ENCODE results near the gene YIF1A. TPM values are rescaled to one million over a fixed set of nuclear protein-coding genes. Genes with fewer than 3 reads are reported as not detected.
A peak's percentile ranks its signal among the peaks of the same experiment; 100 is the strongest.

The YIF1A gene
- total RNA-seq (29.3 TPM), polyA plus RNA-seq (10 to 100 TPM; 48.3 to 71.3 (median 55.3) TPM)

- H3K9me3 Mint-ChIP-seq: peaks cover 0 to 1% (median 0%) of the 10 kb centered on the region in 7 donors
- H3K4me3 Mint-ChIP-seq: peak within 1 kb of the TSS; percentile 88 to 92 (median 90)
- ATAC-seq (ENCODE audit: low read depth in 2 of 2) (peak; percentile 95), DNase-seq (peak; percentile 99)
- Histone ChIP-seq H3K27ac (ENCODE audit: insufficient read depth, low read length, poor library complexity, severe bottlenecking) (peak within 1 kb of the TSS; percentile 80), H3K4me3 (ENCODE audit: low read depth, low read length) (peak within 1 kb of the TSS; percentile 88), H3K27me3 (ENCODE audit: control insufficient read depth, insufficient read depth, low read length) (peaks cover 12% of the 10 kb centered on the region), H3K4me1 (ENCODE audit: control insufficient read depth, insufficient read depth, low read length, poor library complexity, severe bottlenecking) (peaks cover 37% of the 10 kb centered on the region), H3K36me3 (ENCODE audit: control insufficient read depth, insufficient read depth, low read length) (no peaks in the 10 kb centered on the region), H3K9me3 (ENCODE audit: control insufficient read depth in 2 of 2, low read length in 2 of 2) (no peaks in the 10 kb centered on the region)
- peaks cover 30% of the 10 kb centered on the region for H3K27me3 Mint-ChIP-seq
- H3K4me1 Mint-ChIP-seq: peaks cover 11 to 48% (median 19%) of the 10 kb centered on the region in 4 donors
- H3K27ac Mint-ChIP-seq: peak within 1 kb of the TSS; percentile 91 to 97 (median 94)
- no peaks in the 10 kb centered on the region for H3K36me3 Mint-ChIP-seq
Measured at GRCh38 chr11:66288671-66289547, at the start of gene YIF1A. TSS of gene YIF1A (minus strand) at chr11:66289143. CDS start at chr11:66288985, 158 bp downstream.

DNA sequence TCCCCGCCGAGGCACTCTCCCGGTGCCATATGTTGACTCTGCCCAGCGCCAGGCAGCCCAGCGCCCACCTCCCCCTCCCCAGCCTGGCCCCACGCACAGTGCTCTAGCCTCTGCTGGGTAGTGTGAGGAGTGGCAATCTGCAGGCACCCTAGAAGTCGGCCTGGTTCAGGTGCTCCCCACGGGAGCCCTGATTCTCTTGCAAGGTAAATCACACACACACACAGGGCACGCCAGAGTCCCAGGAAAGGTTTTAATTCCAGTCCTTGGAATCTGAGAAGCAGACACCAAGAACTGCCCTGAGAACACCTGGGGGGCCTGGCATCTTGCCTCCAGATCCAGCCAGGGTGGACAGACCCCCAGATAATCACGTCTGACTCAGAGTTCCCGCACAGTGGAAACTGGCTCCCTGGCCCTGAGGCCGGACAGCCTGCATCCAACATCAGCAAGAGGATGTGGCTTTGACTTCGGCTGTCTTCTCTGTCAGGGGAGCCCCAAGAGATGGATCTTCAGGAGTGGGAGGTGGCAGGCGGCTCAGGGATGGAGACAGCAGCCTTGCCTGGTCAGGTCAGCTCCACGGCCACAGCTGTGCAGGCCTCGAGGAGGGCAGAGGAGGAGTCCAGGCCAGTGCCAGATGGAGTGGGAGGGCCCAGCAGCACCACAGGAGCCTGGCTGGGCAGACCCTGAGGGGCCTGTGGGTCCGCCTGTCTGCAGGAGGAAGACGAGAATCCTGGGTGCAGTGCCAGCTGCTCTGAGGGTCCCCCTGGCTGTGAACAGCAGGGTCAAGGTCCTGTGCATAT lies 48.4 kb upstream of the YIF1A start:
- Histone ChIP-seq H3K27me3 (ENCODE audit: control insufficient read depth, insufficient read depth, low read length) (no peaks in the 10 kb centered on the region), H3K4me1 (ENCODE audit: control insufficient read depth, insufficient read depth, low read length, poor library complexity, severe bottlenecking) (peaks cover 22% of the 10 kb centered on the region), H3K9me3 (ENCODE audit: control insufficient read depth in 2 of 2, low read length in 2 of 2) (no peaks in the 10 kb centered on the region), H3K27ac (ENCODE audit: insufficient read depth, low read length, poor library complexity, severe bottlenecking) (peak overlapping the region; percentile 55), H3K36me3 (ENCODE audit: control insufficient read depth, insufficient read depth, low read length) (peaks cover 39% of the 10 kb centered on the region), H3K4me3 (ENCODE audit: low read depth, low read length) (no peak overlapping the region)
- Mint-ChIP-seq H3K27ac (no peak overlapping the region), H3K36me3 (peaks cover 10% of the 10 kb centered on the region), H3K27me3 (no peaks in the 10 kb centered on the region), H3K4me3 (peak overlapping the region; percentile 19 to 48 (median 36)), H3K4me1 (peaks cover 0 to 26% (median 10%) of the 10 kb centered on the region in 4 donors), H3K9me3 (no peaks in the 10 kb centered on the region)
- ATAC-seq (ENCODE audit: low read depth in 2 of 2) (no peak), DNase-seq (no peak)

GRCh38 chr11:66336234-66337102 lies 47.5 kb upstream of the YIF1A start, which contains the start of gene RIN1:
TSS of gene RIN1 (minus strand) at chr11:66336434. CDS start at chr11:66336402, 32 bp downstream.
- H3K36me3 Mint-ChIP-seq: peaks cover 6% of the 10 kb centered on the region
- H3K4me1 ChIP-seq (ENCODE audit: control insufficient read depth, insufficient read depth, low read length, poor library complexity, severe bottlenecking): peaks cover 22% of the 10 kb centered on the region
- no peak within 1 kb of the TSS for H3K4me3 ChIP-seq (ENCODE audit: low read depth, low read length)
- H3K4me3 Mint-ChIP-seq: peak within 1 kb of the TSS; percentile 19 to 85 (median 63)
- peaks cover 32% of the 10 kb centered on the region for H3K36me3 ChIP-seq (ENCODE audit: control insufficient read depth, insufficient read depth, low read length)
- H3K4me1 Mint-ChIP-seq: peaks cover 0 to 23% (median 8%) of the 10 kb centered on the region in 4 donors
- H3K9me3 Mint-ChIP-seq: no peaks in the 10 kb centered on the region
- H3K27ac Mint-ChIP-seq: peak within 1 kb of the TSS in 2 of 3 donors; percentile 44 to 91
- H3K27ac ChIP-seq (ENCODE audit: insufficient read depth, low read length, poor library complexity, severe bottlenecking): peak within 1 kb of the TSS; percentile 55
- H3K9me3 ChIP-seq (ENCODE audit: control insufficient read depth in 2 of 2, low read length in 2 of 2): no peaks in the 10 kb centered on the region
- DNase-seq (peak in 2 of 3 donors; percentile 22 to 58), ATAC-seq (ENCODE audit: low read depth in 2 of 2) (peak; percentile 51 to 66)
- no peaks in the 10 kb centered on the region for H3K27me3 Mint-ChIP-seq
- H3K27me3 ChIP-seq (ENCODE audit: control insufficient read depth, insufficient read depth, low read length): no peaks in the 10 kb centered on the region

- Mint-ChIP-seq H3K36me3 (peaks cover 3% of the 10 kb centered on the region), H3K27ac (peak overlapping the region in 1 of 3 donors; percentile 91), H3K9me3 (no peaks in the 10 kb centered on the region), H3K27me3 (no peaks in the 10 kb centered on the region), H3K4me1 (peaks cover 0 to 23% (median 7%) of the 10 kb centered on the region in 4 donors), H3K4me3 (peak overlapping the region in 2 of 4 donors; percentile 83 to 85)
- ATAC-seq (ENCODE audit: low read depth in 2 of 2) (peak in 1 of 2 donors; percentile 3), DNase-seq (no peak)
- Histone ChIP-seq H3K27ac (ENCODE audit: insufficient read depth, low read length, poor library complexity, severe bottlenecking) (peak overlapping the region; percentile 55), H3K4me3 (ENCODE audit: low read depth, low read length) (no peak overlapping the region), H3K27me3 (ENCODE audit: control insufficient read depth, insufficient read depth, low read length) (no peaks in the 10 kb centered on the region), H3K4me1 (ENCODE audit: control insufficient read depth, insufficient read depth, low read length, poor library complexity, severe bottlenecking) (peaks cover 22% of the 10 kb centered on the region), H3K36me3 (ENCODE audit: control insufficient read depth, insufficient read depth, low read length) (peaks cover 24% of the 10 kb centered on the region), H3K9me3 (ENCODE audit: control insufficient read depth in 2 of 2, low read length in 2 of 2) (no peaks in the 10 kb centered on the region)
Measured at GRCh38 chr11:66335531-66336233, 46.7 kb upstream of the YIF1A start.

DNA sequence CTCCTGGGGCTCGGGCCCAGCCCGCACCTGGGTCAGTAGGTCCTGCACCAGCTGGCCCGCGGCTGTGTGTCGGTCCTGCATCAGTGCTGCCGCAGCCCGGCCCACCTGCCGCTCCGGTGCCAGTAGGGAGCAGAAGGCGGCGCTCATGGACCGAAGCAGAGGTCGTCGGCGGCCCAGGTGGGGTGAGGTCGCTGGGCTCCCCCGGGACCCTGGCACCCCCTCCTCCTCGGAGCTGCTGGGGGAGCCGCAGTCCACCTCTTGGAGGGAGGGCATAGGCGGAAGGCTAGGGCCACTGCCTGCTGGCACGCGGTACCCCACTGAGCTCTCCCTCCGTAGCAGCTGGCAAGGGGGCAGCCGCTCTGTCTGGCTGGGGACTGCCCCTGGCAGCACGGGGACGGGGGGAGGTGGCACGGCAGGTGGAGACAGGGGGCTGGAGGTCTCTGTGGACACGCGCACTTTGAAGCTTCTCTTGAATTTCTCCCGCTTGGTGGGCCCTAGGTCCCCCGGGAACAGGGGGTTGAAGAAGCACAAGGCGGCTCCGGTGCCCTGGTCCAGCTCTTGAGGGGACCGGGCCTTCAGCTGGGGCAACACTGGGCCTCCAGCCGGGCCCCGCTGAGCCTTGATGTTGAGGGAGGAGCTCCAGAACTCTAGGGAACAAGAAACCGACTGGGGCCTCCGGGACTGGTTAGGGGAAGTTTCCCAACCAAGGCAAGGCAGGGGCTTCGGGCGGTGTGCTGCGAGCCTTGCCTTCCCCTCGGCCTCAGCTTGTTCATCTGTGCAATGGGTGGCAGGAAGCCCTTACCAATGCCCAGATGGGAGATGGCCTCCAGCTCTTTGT lies 45.9 kb upstream of the YIF1A start:
- no peaks in the 10 kb centered on the region for H3K27me3 Mint-ChIP-seq
- H3K36me3 ChIP-seq (ENCODE audit: control insufficient read depth, insufficient read depth, low read length): peaks cover 16% of the 10 kb centered on the region
- peak overlapping the region in 2 of 4 donors; percentile 48 to 57 for H3K4me3 Mint-ChIP-seq
- peaks cover 0 to 23% (median 7%) of the 10 kb centered on the region in 4 donors for H3K4me1 Mint-ChIP-seq
- no peak overlapping the region for H3K27ac ChIP-seq (ENCODE audit: insufficient read depth, low read length, poor library complexity, severe bottlenecking)
- H3K27ac Mint-ChIP-seq: no peak overlapping the region
- DNase-seq (no peak), ATAC-seq (ENCODE audit: low read depth in 2 of 2) (no peak)
- H3K9me3 ChIP-seq (ENCODE audit: control insufficient read depth in 2 of 2, low read length in 2 of 2): no peaks in the 10 kb centered on the region
- peaks cover 22% of the 10 kb centered on the region for H3K4me1 ChIP-seq (ENCODE audit: control insufficient read depth, insufficient read depth, low read length, poor library complexity, severe bottlenecking)
- H3K36me3 Mint-ChIP-seq: peaks cover 3% of the 10 kb centered on the region
- no peaks in the 10 kb centered on the region for H3K9me3 Mint-ChIP-seq
- no peak overlapping the region for H3K4me3 ChIP-seq (ENCODE audit: low read depth, low read length)
- H3K27me3 ChIP-seq (ENCODE audit: control insufficient read depth, insufficient read depth, low read length): no peaks in the 10 kb centered on the region

- no peak for DNase-seq
Measured at GRCh38 chr11:66333896-66334604, 45.1 kb upstream of the YIF1A start.

More at GRCh38 chr11:66333896-66334604, 45.1 kb upstream of the YIF1A start:
- Mint-ChIP-seq H3K27me3 (no peaks in the 10 kb centered on the region), H3K4me1 (peaks cover 0 to 22% (median 7%) of the 10 kb centered on the region in 4 donors), H3K4me3 (no peak overlapping the region), H3K27ac (no peak overlapping the region), H3K36me3 (peaks cover 3% of the 10 kb centered on the region), H3K9me3 (no peaks in the 10 kb centered on the region)
- Histone ChIP-seq H3K4me1 (ENCODE audit: control insufficient read depth, insufficient read depth, low read length, poor library complexity, severe bottlenecking) (peaks cover 22% of the 10 kb centered on the region), H3K36me3 (ENCODE audit: control insufficient read depth, insufficient read depth, low read length) (peaks cover 9% of the 10 kb centered on the region), H3K9me3 (ENCODE audit: control insufficient read depth in 2 of 2, low read length in 2 of 2) (no peaks in the 10 kb centered on the region), H3K27ac (ENCODE audit: insufficient read depth, low read length, poor library complexity, severe bottlenecking) (no peak overlapping the region), H3K27me3 (ENCODE audit: control insufficient read depth, insufficient read depth, low read length) (no peaks in the 10 kb centered on the region), H3K4me3 (ENCODE audit: low read depth, low read length) (no peak overlapping the region)
- no peak for ATAC-seq (ENCODE audit: low read depth in 2 of 2)
